Smooth muscle cell (in vitro differentiated cells): ENCODE measurements around the gene ALDOB. TPM values are rescaled to one million over a fixed set of nuclear protein-coding genes. Genes with fewer than 3 reads are reported as not detected.

ENCODE experiments used
- DNase-seq: peaks from one replicate; lab custom pipeline; 2025; ENCODE audit not compliant: unreplicated experiment; lab: John Stamatoyannopoulos, UW
- H2AFZ ChIP-seq: fragments of 200-600 bp; sonication (generic); 2 replicates; pipeline ENCODE4 v1.6.0; 2016; ENCODE audit warnings: antibody characterized with exemption, low read depth, mild to moderate bottlenecking
- H3F3A ChIP-seq: fragments of 200-600 bp; sonication (generic); 2 replicates; pipeline ENCODE4 v1.6.0; 2017; ENCODE audit warnings: antibody characterized with exemption, low read depth
- H3K27ac ChIP-seq: fragments of 200-600 bp; sonication (generic); 2 replicates; pipeline ENCODE4 v1.5.1; 2016; ENCODE audit warnings: low read depth, mild to moderate bottlenecking
- H3K27me3 ChIP-seq: fragments of 200-600 bp; sonication (generic); 2 replicates; pipeline ENCODE4 v1.6.1; 2016; ENCODE audit warnings: low read depth, mild to moderate bottlenecking
- H3K36me3 ChIP-seq: fragments of 200-600 bp; sonication (generic); 2 replicates; pipeline ENCODE4 v1.5.1; 2016; ENCODE audit warnings: low read depth
- H3K4me1 ChIP-seq: fragments of 200-600 bp; sonication (generic); 2 replicates; pipeline ENCODE4 v1.5.1; 2016; ENCODE audit warnings: low read depth
- H3K4me2 ChIP-seq: fragments of 200-600 bp; sonication (generic); 2 replicates; pipeline ENCODE4 v1.6.0; 2016; ENCODE audit warnings: mild to moderate bottlenecking
- H3K4me3 ChIP-seq: fragments of 200-600 bp; sonication (generic); 2 replicates; pipeline ENCODE4 v1.5.1; 2016; ENCODE audit warnings: mild to moderate bottlenecking
- H3K79me2 ChIP-seq: fragments of 200-600 bp; sonication (generic); 2 replicates; pipeline ENCODE4 v1.6.0; 2016; ENCODE audit warnings: low read depth, mild to moderate bottlenecking
- H3K9ac ChIP-seq: fragments of 200-600 bp; sonication (generic); 2 replicates; pipeline ENCODE4 v1.6.0; 2016; ENCODE audit warnings: low read depth
- H3K9me3 ChIP-seq: fragments of 200-600 bp; sonication (generic); replicated peaks from 2 replicates; pipeline ENCODE4 v1.5.1; 2016; ENCODE audit warnings: low read depth
- H4K20me1 ChIP-seq: fragments of 200-600 bp; sonication (generic); 2 replicates; pipeline ENCODE4 v1.6.0; 2016; ENCODE audit warnings: low read depth
- CTCF ChIP-seq: fragments of 200-600 bp; sonication (generic); IDR thresholded peaks from 2 replicates; pipeline ENCODE4 v1.5.1; 2017; ENCODE audit warnings: borderline replicate concordance, mild to moderate bottlenecking, antibody characterized with exemption; ENCODE audit not compliant: insufficient read depth, poor library complexity, severe bottlenecking
- WGBS: methylation state at CpG from one replicate; pipeline ENCODE4 v1.1.7; 2016; ENCODE audit warnings: low lambda C conversion rate; 5-methylcytosine and 5-hydroxymethylcytosine counted together
- polyA plus RNA-seq: library from polyadenylated mRNA; unstranded; fragments of >200 nt; fragmentation: Nextera tagmentation; extraction: Ambion mirVana; gene quantifications from 2 replicates; pipeline ENCODE4 v1.2.1, GENCODE V29; 2016
- total RNA-seq: library from RNA; depleted of rRNA; stranded (reverse); fragments of >200 nt; gene quantifications from 2 replicates; pipeline ENCODE4 v1.2.3, GENCODE V29; 2014

ALDOB gene
- total and polyA plus RNA-seq, 2 experiments from 2014 or later: not detected

GRCh38 chr9:101415578-101415977, 20.0 kb downstream of the ALDOB start:
- no peak overlapping the region for H2AFZ ChIP-seq
- H3K9ac ChIP-seq: no peak overlapping the region
- no peaks in the 10 kb centered on the region for H3K27me3 ChIP-seq
- H3K4me1 ChIP-seq: no peaks in the 10 kb centered on the region
- H3K4me2 ChIP-seq: no peak overlapping the region
- H3K36me3 ChIP-seq: no peaks in the 10 kb centered on the region
- no peaks in the 10 kb centered on the region for H3K79me2 ChIP-seq
- H4K20me1 ChIP-seq: no peaks in the 10 kb centered on the region
- no peak overlapping the region for H3K27ac ChIP-seq
- DNase-seq: no peak
- H3F3A ChIP-seq: no peaks in the 10 kb centered on the region
- H3K9me3 ChIP-seq: peaks cover 17% of the 10 kb centered on the region
- TF ChIP-seq CTCF: no peak
- no peak overlapping the region for H3K4me3 ChIP-seq

GRCh38 chr9:101414839-101415238, 20.7 kb downstream of the ALDOB start:
- H4K20me1 ChIP-seq: no peaks in the 10 kb centered on the region
- H3K27ac ChIP-seq: no peak overlapping the region
- H3K9me3 ChIP-seq: peaks cover 25% of the 10 kb centered on the region
- H3K27me3 ChIP-seq: no peaks in the 10 kb centered on the region
- H3K4me3 ChIP-seq: no peak overlapping the region
- no peak overlapping the region for H3K4me2 ChIP-seq
- no peaks in the 10 kb centered on the region for H3K79me2 ChIP-seq
- H3K4me1 ChIP-seq: no peaks in the 10 kb centered on the region
- H3F3A ChIP-seq: no peaks in the 10 kb centered on the region
- DNase-seq: no peak
- TF ChIP-seq CTCF: no peak
- no peak overlapping the region for H3K9ac ChIP-seq
- no peak overlapping the region for H2AFZ ChIP-seq
- peaks cover under 1% of the 10 kb centered on the region for H3K36me3 ChIP-seq

GRCh38 chr9:101409079-101409477, 26.5 kb downstream of the ALDOB start:
- H3K79me2 ChIP-seq: no peaks in the 10 kb centered on the region
- peaks cover 58% of the 10 kb centered on the region for H3K36me3 ChIP-seq
- no peak for DNase-seq
- no peak overlapping the region for H3K9ac ChIP-seq
- no peak overlapping the region for H3K27ac ChIP-seq
- H3K4me1 ChIP-seq: no peaks in the 10 kb centered on the region
- H3F3A ChIP-seq: peaks cover 10% of the 10 kb centered on the region
- no peak overlapping the region for H3K4me3 ChIP-seq
- TF ChIP-seq CTCF: no peak
- no peaks in the 10 kb centered on the region for H4K20me1 ChIP-seq
- no peaks in the 10 kb centered on the region for H3K27me3 ChIP-seq
- 97% methylated on average over 4 of the region's 4 CpGs for WGBS
- H3K4me2 ChIP-seq: no peak overlapping the region
- peaks cover 73% of the 10 kb centered on the region for H3K9me3 ChIP-seq
- no peak overlapping the region for H2AFZ ChIP-seq

- peaks cover 63% of the 10 kb centered on the region for H3K36me3 ChIP-seq
- H2AFZ ChIP-seq: no peak overlapping the region
Measured at GRCh38 chr9:101408374-101409078, 27.0 kb downstream of the ALDOB start.

More at GRCh38 chr9:101408374-101409078, 27.0 kb downstream of the ALDOB start:
- Histone ChIP-seq H3K9ac (no peak overlapping the region), H3K4me1 (no peaks in the 10 kb centered on the region), H3K4me2 (no peak overlapping the region), H3F3A (peaks cover 10% of the 10 kb centered on the region), H3K27ac (no peak overlapping the region), H3K9me3 (peaks cover 79% of the 10 kb centered on the region), H3K4me3 (peak overlapping the region; percentile 10), H3K27me3 (no peaks in the 10 kb centered on the region), H4K20me1 (no peaks in the 10 kb centered on the region), H3K79me2 (no peaks in the 10 kb centered on the region)
- 100% methylated on average over 5 of the region's 5 CpGs for WGBS
- DNase-seq: no peak
- TF ChIP-seq CTCF: no peak
